Ishikawa (cell line): Measurements from ENCODE around the gene MYH15.

ENCODE experiments used
- CEBPB ChIP-seq: IDR thresholded peaks from 2 replicates; pipeline ENCODE4 v1.6.1; 2012
- EGR1 ChIP-seq: IDR thresholded peaks from 2 replicates; pipeline ENCODE4 v1.6.1; 2012
- EP300 ChIP-seq: IDR thresholded peaks from 2 replicates; pipeline ENCODE4 v1.6.1; 2012; ENCODE audit warnings: borderline replicate concordance
- FOXM1 ChIP-seq: IDR thresholded peaks from 2 replicates; pipeline ENCODE4 v1.6.1; 2012; ENCODE audit warnings: low read depth, borderline replicate concordance
- NFIC ChIP-seq: IDR thresholded peaks from 2 replicates; pipeline ENCODE4 v1.6.1; 2012
- RAD21 ChIP-seq: IDR thresholded peaks from 2 replicates; pipeline ENCODE4 v1.6.1; 2012; ENCODE audit warnings: low read depth
- ZBTB7A ChIP-seq: IDR thresholded peaks from 2 replicates; pipeline ENCODE4 v1.6.1; 2012; ENCODE audit warnings: low read depth
- TF ChIP-seq, protein P1 (sequence below): IDR thresholded peaks from 2 replicates; pipeline ENCODE4 v1.6.1; 2012
- TF ChIP-seq, protein P2 (sequence below): IDR thresholded peaks from 2 replicates; pipeline ENCODE4 v1.6.1; 2012; ENCODE audit warnings: low read depth, mild to moderate bottlenecking

DNA sequence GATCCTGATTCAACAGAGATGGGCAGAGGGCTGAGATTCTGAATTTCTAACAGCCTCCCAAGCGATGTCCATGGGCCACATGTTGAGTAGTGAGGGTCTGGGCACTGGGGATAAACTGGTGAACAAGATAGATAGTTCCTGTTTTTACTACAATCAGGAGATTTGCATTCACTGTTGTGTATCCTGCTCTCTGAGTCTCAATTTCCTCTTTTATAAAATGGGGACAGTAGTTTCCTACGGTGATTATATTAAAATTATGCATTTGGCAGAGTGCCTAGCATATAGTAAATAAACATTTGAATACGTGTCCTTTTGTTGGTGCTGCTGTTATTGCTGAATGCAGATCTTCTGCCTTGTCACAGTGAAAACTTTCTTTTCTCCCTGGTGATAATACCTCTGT lies 102.5 kb downstream of the MYH15 start:
- TF ChIP-seq EGR1 (no peak), NFIC (no peak), RAD21 (no peak), CEBPB (no peak), ZBTB7A (no peak), EP300 (no peak), FOXM1 (no peak)
- TF ChIP-seq, protein P1, sequence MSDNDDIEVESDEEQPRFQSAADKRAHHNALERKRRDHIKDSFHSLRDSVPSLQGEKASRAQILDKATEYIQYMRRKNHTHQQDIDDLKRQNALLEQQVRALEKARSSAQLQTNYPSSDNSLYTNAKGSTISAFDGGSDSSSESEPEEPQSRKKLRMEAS = no peak
- TF ChIP-seq, protein P2, sequence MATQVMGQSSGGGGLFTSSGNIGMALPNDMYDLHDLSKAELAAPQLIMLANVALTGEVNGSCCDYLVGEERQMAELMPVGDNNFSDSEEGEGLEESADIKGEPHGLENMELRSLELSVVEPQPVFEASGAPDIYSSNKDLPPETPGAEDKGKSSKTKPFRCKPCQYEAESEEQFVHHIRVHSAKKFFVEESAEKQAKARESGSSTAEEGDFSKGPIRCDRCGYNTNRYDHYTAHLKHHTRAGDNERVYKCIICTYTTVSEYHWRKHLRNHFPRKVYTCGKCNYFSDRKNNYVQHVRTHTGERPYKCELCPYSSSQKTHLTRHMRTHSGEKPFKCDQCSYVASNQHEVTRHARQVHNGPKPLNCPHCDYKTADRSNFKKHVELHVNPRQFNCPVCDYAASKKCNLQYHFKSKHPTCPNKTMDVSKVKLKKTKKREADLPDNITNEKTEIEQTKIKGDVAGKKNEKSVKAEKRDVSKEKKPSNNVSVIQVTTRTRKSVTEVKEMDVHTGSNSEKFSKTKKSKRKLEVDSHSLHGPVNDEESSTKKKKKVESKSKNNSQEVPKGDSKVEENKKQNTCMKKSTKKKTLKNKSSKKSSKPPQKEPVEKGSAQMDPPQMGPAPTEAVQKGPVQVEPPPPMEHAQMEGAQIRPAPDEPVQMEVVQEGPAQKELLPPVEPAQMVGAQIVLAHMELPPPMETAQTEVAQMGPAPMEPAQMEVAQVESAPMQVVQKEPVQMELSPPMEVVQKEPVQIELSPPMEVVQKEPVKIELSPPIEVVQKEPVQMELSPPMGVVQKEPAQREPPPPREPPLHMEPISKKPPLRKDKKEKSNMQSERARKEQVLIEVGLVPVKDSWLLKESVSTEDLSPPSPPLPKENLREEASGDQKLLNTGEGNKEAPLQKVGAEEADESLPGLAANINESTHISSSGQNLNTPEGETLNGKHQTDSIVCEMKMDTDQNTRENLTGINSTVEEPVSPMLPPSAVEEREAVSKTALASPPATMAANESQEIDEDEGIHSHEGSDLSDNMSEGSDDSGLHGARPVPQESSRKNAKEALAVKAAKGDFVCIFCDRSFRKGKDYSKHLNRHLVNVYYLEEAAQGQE = no peak
